GM12878 (cell line): ENCODE measurements around the gene ADAMTSL4. TPM values are rescaled to one million over a fixed set of nuclear protein-coding genes. Genes with fewer than 3 reads are reported as not detected.
A peak's percentile ranks its signal among the peaks of the same experiment; 100 is the strongest.

Source experiments
- CBX5 ChIP-seq: sonication (generic); IDR thresholded peaks from 2 replicates; pipeline ENCODE4 v1.6.1; 2016; ENCODE audit warnings: low read depth, moderate library complexity, mild to moderate bottlenecking, inconsistent platforms
- DPF2 ChIP-seq: fragments of 450-650 bp; IDR thresholded peaks from 2 replicates; pipeline ENCODE4 v1.6.1; 2017; ENCODE audit warnings: mild to moderate bottlenecking
- EP300 ChIP-seq, 2 experiments: fragments of 150-350 bp in 1 of 2; IDR thresholded peaks; 2 replicates each; pipeline ENCODE4 v1.6.1; 2011 to 2012; ENCODE audit warnings: low read depth in 2 of 2, low read length in 2 of 2, borderline replicate concordance in 1 of 2, improper control_type of control experiment in 1 of 2, inconsistent platforms in 1 of 2; ENCODE audit not compliant: control insufficient read depth in 1 of 2
- GATAD2B ChIP-seq: fragments of 450-650 bp; conservative IDR thresholded peaks from 2 replicates; pipeline ENCODE4 v1.6.1; 2017; ENCODE audit warnings: low read depth, mild to moderate bottlenecking, moderate library complexity
- HDGF ChIP-seq: fragments of 450-650 bp; IDR thresholded peaks from 2 replicates; pipeline ENCODE4 v1.6.1; 2016; ENCODE audit warnings: antibody characterized with exemption
- HSF1 ChIP-seq: fragments of 150-350 bp; IDR thresholded peaks from 2 replicates; pipeline ENCODE4 v1.6.1; 2014; ENCODE audit warnings: mild to moderate bottlenecking, low read depth, low read length
- MTA3 ChIP-seq: IDR thresholded peaks from 2 replicates; pipeline ENCODE4 v1.6.1; 2012; ENCODE audit warnings: low read length, inconsistent platforms, borderline replicate concordance
- NBN ChIP-seq: fragments of 450-650 bp; IDR thresholded peaks from 2 replicates; pipeline ENCODE4 v1.6.1; 2016
- NFIC ChIP-seq: IDR thresholded peaks from 2 replicates; pipeline ENCODE4 v1.6.1; 2012; ENCODE audit warnings: low read depth, mild to moderate bottlenecking, inconsistent platforms, low read length, moderate library complexity
- POLR2AphosphoS5 ChIP-seq: IDR thresholded peaks from 2 replicates; pipeline ENCODE4 v1.6.1; 2011; ENCODE audit warnings: mild to moderate bottlenecking, low read length, inconsistent platforms
- SMC3 ChIP-seq: IDR thresholded peaks from 2 replicates; pipeline ENCODE4 v1.6.1; 2011; ENCODE audit warnings: low read length, improper control_type of control experiment, borderline replicate concordance
- TCF7 ChIP-seq: IDR thresholded peaks from 2 replicates; pipeline ENCODE4 v1.6.1; 2014; ENCODE audit warnings: antibody characterized with exemption, borderline replicate concordance
- WRNIP1 ChIP-seq: IDR thresholded peaks from 2 replicates; pipeline ENCODE4 v1.6.1; 2011; ENCODE audit warnings: low read depth, low read length, improper control_type of control experiment, borderline replicate concordance
- ZBED1 ChIP-seq: IDR thresholded peaks from 2 replicates; pipeline ENCODE4 v1.6.1; 2016; ENCODE audit warnings: borderline replicate concordance
- ZNF207 ChIP-seq: fragments of 450-650 bp; IDR thresholded peaks from 2 replicates; pipeline ENCODE4 v1.6.1; 2014; ENCODE audit warnings: antibody characterized with exemption, mild to moderate bottlenecking, borderline replicate concordance
- ZNF24 ChIP-seq: fragments of 450-650 bp; IDR thresholded peaks from 2 replicates; pipeline ENCODE4 v1.6.1; 2017; ENCODE audit warnings: antibody characterized with exemption, mild to moderate bottlenecking
- ZNF274 ChIP-seq: IDR thresholded peaks from one replicate; pipeline ENCODE4 v1.8.0; 2011; ENCODE audit not compliant: insufficient read length, insufficient read depth
- polyA plus RNA-seq, 11 experiments: library from polyadenylated mRNA; depleted of rRNA in 4 of 11; unstranded in 6 of 11; stranded (reverse) in 5 of 11; fragments of >200 nt; fragmentation: Nextera tagmentation in 4 of 11; fragmentation: Illumina TruSeq in 1 of 11; extraction: Ambion mirVana in 4 of 11; extraction: Trizol in 1 of 11; gene quantifications; 1 replicate in 1 of 11; 2 replicates in 10 of 11; pipeline versions ENCODE4 v1.2.1 to v1.2.3, GENCODE V29; 2011 to 2016; ENCODE audit warnings: inconsistent platforms in 2 of 11, missing spikeins in 2 of 11, low read depth in 1 of 11
- total RNA-seq, 4 experiments: library from RNA; depleted of rRNA in 3 of 4; stranded (reverse); fragments of >200 nt in 3 of 4; fragmentation: Illumina TruSeq in 1 of 4; extraction: Trizol in 1 of 4; gene quantifications; 2 replicates each; pipeline versions ENCODE4 v1.2.1 to v1.2.3, GENCODE V29; 2013 to 2021
- TF ChIP-seq, protein P1 (sequence below): fragments of 450-650 bp; IDR thresholded peaks from 2 replicates; pipeline ENCODE4 v1.6.1; 2018; ENCODE audit warnings: borderline replicate concordance, mild to moderate bottlenecking; ENCODE audit not compliant: partially characterized antibody
- TF ChIP-seq, protein P2 (sequence below): IDR thresholded peaks from 2 replicates; pipeline ENCODE4 v1.6.1; 2012; ENCODE audit warnings: low read length, inconsistent platforms
- TF ChIP-seq, protein P3 (sequence below): fragments of 150-350 bp; IDR thresholded peaks from 2 replicates; pipeline ENCODE4 v1.6.1; 2016; ENCODE audit warnings: low read depth, low read length
- TF ChIP-seq, protein P4 (sequence below): IDR thresholded peaks from 2 replicates; pipeline ENCODE4 v1.6.1; 2011; ENCODE audit warnings: mild to moderate bottlenecking, low read depth, low read length, moderate library complexity; ENCODE audit not compliant: insufficient replicate concordance

The ADAMTSL4 gene
- total and polyA plus RNA-seq, 10 of the 15 experiments (the other 5 are each of a cell fraction or from before 2014, with no cell fraction given): 0.04 to 0.15 (median 0.05) TPM; not detected in 5

GRCh38 chr1:150563340-150564038 lies 14.3 kb downstream of the ADAMTSL4 start (continued):
- TF ChIP-seq ZNF274 (no peak), POLR2AphosphoS5 (peak; percentile 57), SMC3 (no peak; the same call in 1 of the 2 replicates), HSF1 (no peak), HDGF (peak; percentile 86), EP300 (IDR thresholded peaks at IDR 0.05; ENCODE audit: borderline replicate concordance in 1 of 2, control insufficient read depth in 1 of 2, low read depth in 2 of 2, low read length in 2 of 2) (peak; percentile 46 to 77; a peak in 1 of 4 replicates), DPF2 (no peak), GATAD2B (no peak), ZBED1 (no peak), TCF7 (no peak), MTA3 (no peak), CBX5 (no peak), NFIC (no peak), ZNF24 (no peak), NBN (0 out of 2 replicates have a peak, but pooled peaks have one; percentile 9), ZNF207 (no peak), WRNIP1 (no peak)
- TF ChIP-seq, protein P1, sequence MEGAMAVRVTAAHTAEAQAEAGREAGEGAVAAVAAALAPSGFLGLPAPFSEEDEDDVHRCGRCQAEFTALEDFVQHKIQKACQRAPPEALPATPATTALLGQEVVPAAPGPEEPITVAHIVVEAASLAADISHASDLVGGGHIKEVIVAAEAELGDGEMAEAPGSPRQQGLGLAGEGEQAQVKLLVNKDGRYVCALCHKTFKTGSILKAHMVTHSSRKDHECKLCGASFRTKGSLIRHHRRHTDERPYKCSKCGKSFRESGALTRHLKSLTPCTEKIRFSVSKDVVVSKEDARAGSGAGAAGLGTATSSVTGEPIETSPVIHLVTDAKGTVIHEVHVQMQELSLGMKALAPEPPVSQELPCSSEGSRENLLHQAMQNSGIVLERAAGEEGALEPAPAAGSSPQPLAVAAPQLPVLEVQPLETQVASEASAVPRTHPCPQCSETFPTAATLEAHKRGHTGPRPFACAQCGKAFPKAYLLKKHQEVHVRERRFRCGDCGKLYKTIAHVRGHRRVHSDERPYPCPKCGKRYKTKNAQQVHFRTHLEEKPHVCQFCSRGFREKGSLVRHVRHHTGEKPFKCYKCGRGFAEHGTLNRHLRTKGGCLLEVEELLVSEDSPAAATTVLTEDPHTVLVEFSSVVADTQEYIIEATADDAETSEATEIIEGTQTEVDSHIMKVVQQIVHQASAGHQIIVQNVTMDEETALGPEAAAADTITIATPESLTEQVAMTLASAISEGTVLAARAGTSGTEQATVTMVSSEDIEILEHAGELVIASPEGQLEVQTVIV: no peak
- TF ChIP-seq, protein P2, sequence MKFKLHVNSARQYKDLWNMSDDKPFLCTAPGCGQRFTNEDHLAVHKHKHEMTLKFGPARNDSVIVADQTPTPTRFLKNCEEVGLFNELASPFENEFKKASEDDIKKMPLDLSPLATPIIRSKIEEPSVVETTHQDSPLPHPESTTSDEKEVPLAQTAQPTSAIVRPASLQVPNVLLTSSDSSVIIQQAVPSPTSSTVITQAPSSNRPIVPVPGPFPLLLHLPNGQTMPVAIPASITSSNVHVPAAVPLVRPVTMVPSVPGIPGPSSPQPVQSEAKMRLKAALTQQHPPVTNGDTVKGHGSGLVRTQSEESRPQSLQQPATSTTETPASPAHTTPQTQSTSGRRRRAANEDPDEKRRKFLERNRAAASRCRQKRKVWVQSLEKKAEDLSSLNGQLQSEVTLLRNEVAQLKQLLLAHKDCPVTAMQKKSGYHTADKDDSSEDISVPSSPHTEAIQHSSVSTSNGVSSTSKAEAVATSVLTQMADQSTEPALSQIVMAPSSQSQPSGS: no peak
- TF ChIP-seq, protein P3, sequence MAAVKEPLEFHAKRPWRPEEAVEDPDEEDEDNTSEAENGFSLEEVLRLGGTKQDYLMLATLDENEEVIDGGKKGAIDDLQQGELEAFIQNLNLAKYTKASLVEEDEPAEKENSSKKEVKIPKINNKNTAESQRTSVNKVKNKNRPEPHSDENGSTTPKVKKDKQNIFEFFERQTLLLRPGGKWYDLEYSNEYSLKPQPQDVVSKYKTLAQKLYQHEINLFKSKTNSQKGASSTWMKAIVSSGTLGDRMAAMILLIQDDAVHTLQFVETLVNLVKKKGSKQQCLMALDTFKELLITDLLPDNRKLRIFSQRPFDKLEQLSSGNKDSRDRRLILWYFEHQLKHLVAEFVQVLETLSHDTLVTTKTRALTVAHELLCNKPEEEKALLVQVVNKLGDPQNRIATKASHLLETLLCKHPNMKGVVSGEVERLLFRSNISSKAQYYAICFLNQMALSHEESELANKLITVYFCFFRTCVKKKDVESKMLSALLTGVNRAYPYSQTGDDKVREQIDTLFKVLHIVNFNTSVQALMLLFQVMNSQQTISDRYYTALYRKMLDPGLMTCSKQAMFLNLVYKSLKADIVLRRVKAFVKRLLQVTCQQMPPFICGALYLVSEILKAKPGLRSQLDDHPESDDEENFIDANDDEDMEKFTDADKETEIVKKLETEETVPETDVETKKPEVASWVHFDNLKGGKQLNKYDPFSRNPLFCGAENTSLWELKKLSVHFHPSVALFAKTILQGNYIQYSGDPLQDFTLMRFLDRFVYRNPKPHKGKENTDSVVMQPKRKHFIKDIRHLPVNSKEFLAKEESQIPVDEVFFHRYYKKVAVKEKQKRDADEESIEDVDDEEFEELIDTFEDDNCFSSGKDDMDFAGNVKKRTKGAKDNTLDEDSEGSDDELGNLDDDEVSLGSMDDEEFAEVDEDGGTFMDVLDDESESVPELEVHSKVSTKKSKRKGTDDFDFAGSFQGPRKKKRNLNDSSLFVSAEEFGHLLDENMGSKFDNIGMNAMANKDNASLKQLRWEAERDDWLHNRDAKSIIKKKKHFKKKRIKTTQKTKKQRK: no peak
- TF ChIP-seq, protein P4, sequence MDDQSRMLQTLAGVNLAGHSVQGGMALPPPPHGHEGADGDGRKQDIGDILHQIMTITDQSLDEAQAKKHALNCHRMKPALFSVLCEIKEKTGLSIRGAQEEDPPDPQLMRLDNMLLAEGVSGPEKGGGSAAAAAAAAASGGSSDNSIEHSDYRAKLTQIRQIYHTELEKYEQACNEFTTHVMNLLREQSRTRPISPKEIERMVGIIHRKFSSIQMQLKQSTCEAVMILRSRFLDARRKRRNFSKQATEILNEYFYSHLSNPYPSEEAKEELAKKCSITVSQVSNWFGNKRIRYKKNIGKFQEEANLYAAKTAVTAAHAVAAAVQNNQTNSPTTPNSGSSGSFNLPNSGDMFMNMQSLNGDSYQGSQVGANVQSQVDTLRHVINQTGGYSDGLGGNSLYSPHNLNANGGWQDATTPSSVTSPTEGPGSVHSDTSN: peak; percentile 72
